SK-N-MC (cell line): ENCODE data around the gene GINS1.

ENCODE experiments used
- EZH2 ChIP-seq: fragments of 200-600 bp; sonication (generic); IDR thresholded peaks from one replicate; pipeline ENCODE4 v1.6.1; 2017; ENCODE audit warnings: antibody characterized with exemption
- POLR2AphosphoS5 ChIP-seq: IDR thresholded peaks from 2 replicates; pipeline ENCODE4 v1.6.1; 2012; ENCODE audit warnings: mild to moderate bottlenecking, low read depth, low read length, borderline replicate concordance

DNA sequence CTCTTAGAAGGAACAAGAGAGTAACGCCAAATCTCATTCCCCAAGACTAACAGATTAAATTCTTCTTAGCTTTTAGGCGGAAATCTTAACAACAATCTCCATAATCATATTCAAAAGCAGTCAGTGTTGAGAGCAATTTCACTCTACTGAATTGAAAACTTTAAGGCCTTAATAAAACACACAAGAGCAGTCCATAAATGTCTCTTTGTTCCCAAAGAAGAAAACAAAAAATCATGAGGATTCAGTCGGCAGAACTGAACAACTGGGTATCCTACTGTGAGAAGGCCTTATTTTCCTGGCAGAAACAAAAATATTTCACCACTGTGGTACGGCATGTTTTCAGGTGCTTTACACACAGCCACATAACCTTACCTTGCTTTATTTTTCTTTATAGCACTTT, 31.2 kb upstream of the GINS1 start:
- TF ChIP-seq EZH2 = no peak
- TF ChIP-seq POLR2AphosphoS5 = no peak
